Spleen (tissue), 11 donors: ENCODE measurements around the gene ZNF764. TPM values are rescaled to one million over a fixed set of nuclear protein-coding genes. Genes with fewer than 3 reads are reported as not detected.

Experiments used
- DNase-seq: peaks from one replicate; pipeline ENCODE4 v3.0.0-alpha.2; 2020
- H3K27ac ChIP-seq, 8 donors: fragments of 200-600 bp; sonication (generic) in 7 of 8; 1 replicate in 4 of 8; 2 replicates in 4 of 8; pipeline versions ENCODE4 v1.5.0 to v1.8.0; 2016 to 2021; ENCODE audit warnings: inconsistent platforms in 4 of 8, mild to moderate bottlenecking in 4 of 8, moderate library complexity in 1 of 8
- H3K27me3 ChIP-seq, 7 donors: fragments of 200-600 bp; sonication (generic) in 6 of 7; replicated peaks in 1 of 7; 1 replicate in 4 of 7; 2 replicates in 3 of 7; pipeline versions ENCODE4 v1.5.0 to v1.8.0; 2016 to 2021; ENCODE audit warnings: inconsistent platforms in 3 of 7, mild to moderate bottlenecking in 1 of 7
- H3K36me3 ChIP-seq, 6 donors: fragments of 200-600 bp; sonication (generic) in 5 of 6; 1 replicate in 4 of 6; 2 replicates in 2 of 6; pipeline versions ENCODE4 v1.5.0 to v1.8.0; 2016 to 2021; ENCODE audit warnings: inconsistent platforms in 2 of 6
- H3K4me1 ChIP-seq, 6 donors: fragments of 200-600 bp; sonication (generic) in 5 of 6; 1 replicate in 3 of 6; 2 replicates in 3 of 6; pipeline versions ENCODE4 v1.5.0 to v1.8.0; 2016 to 2021; ENCODE audit warnings: inconsistent platforms in 3 of 6
- H3K4me3 ChIP-seq, 8 donors: fragments of 200-600 bp; sonication (generic) in 7 of 8; 1 replicate in 4 of 8; 2 replicates in 4 of 8; pipeline versions ENCODE4 v1.5.0 to v1.8.0; 2016 to 2021; ENCODE audit warnings: inconsistent platforms in 4 of 8, mild to moderate bottlenecking in 4 of 8, moderate library complexity in 2 of 8
- H3K9me3 ChIP-seq, 8 donors: fragments of 200-600 bp; sonication (generic) in 7 of 8; 1 replicate in 4 of 8; 2 replicates in 4 of 8; pipeline versions ENCODE4 v1.5.0 to v1.8.0; 2016 to 2021; ENCODE audit warnings: inconsistent platforms in 4 of 8
- CTCF ChIP-seq, 11 experiments: fragments of 200-600 bp in 7 of 11; fragments of 450-650 bp in 4 of 11; sonication (generic) in 4 of 11; IDR thresholded peaks in 8 of 11; conservative IDR thresholded peaks in 3 of 11; 1 replicate in 7 of 11; 2 replicates in 4 of 11; pipeline versions ENCODE4 v1.4.0 to v1.8.0; 2016 to 2021; ENCODE audit warnings: antibody characterized with exemption in 11 of 11, inconsistent platforms in 4 of 11, mild to moderate bottlenecking in 1 of 11
- POLR2A ChIP-seq, 3 donors: fragments of 450-650 bp; IDR thresholded peaks; one replicate each; pipeline ENCODE4 v1.5.1; 2017; ENCODE audit warnings: antibody characterized with exemption in 3 of 3, mild to moderate bottlenecking in 1 of 3
- POLR2AphosphoS5 ChIP-seq, 3 donors: sonication (generic); formaldehyde crosslinking; IDR thresholded peaks; one replicate each; pipeline ENCODE4 v1.5.1; 2017; ENCODE audit warnings: antibody characterized with exemption in 3 of 3
- WGBS, 5 donors: extraction: QIAGEN DNeasy Blood & Tissue Kit in 3 of 5; methylation state at CpG; one replicate each; pipeline versions ENCODE4 v1.1.5 to v1.1.7; 2013 to 2018; 5-methylcytosine and 5-hydroxymethylcytosine counted together
- intact Hi-C: fragments of 100-400 bp; cut with DNase I; formaldehyde crosslinking; loops from one replicate; pipeline ENCODE4 v1.15.0; 2023; ENCODE audit warnings: low total_unique reads
- polyA plus RNA-seq, 3 donors: library from polyadenylated mRNA; stranded (reverse); fragments of 200-250 nt; gene quantifications; one replicate each; pipeline ENCODE4 v1.2.1, GENCODE V29; 2013
- total RNA-seq, 7 donors: library from RNA; depleted of rRNA in 3 of 7; stranded (reverse); fragments of >200 nt in 3 of 7; fragmentation: NEBNext Ultra II Directional in 4 of 7; extraction: Animal tissue kit (Norgen Biotek cat#: 25700) in 4 of 7; gene quantifications; one replicate each; pipeline versions ENCODE4 v1.1.0 to v1.2.1, GENCODE V29; 2016 to 2021
- donor health status: healthy with polysubstance abuse.
- donor health status: DM: no; HTN: no; CAD: no; lungs with moderate emphysema.
- donor health status: DM: no; HTN: no; CAD: no.
- donor health status: Bipolar disorder and iron deficiency.
- donor health status: healthy.
- donor health status: DM: no; HTN: no; CAD: no.
- donor health status: DM: yes; HTN: yes; CAD: no.

ZNF764 gene
- total and polyA plus RNA-seq, 10 donors, result 3.4 to 18.6 (median 13.2) TPM

DNA sequence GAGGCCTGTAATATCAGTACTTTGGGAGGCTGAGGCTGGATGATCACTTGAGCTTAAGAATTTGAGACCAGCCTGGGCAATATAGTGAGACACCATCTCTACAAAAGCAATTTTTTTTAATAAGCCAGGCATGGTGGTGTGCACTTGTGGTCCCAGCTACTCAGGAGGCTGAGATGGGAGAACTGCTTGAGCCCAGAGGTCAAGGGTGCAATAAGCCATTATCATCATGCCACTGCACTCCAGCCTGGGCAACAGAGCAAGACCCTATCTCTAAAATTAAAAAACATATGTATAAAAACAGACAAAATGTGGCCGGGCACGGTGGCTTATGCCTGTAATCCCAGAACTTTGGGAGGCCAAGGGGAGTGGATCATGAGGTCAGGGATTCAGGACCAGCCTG, 30.5 kb upstream of the ZNF764 start:
- TF ChIP-seq POLR2A (IDR thresholded peaks at IDR 0.05), result no peak
- TF ChIP-seq POLR2AphosphoS5 (IDR thresholded peaks at IDR 0.05), result no peak
- TF ChIP-seq CTCF (IDR thresholded peaks at IDR 0.05 in 8 of 11, conservative IDR thresholded peaks at IDR 0.05 in 3 of 11), result no peak
- Histone ChIP-seq H3K4me1 (peaks cover 10 to 40% (median 28%) of the 10 kb centered on the region in 6 donors), H3K36me3 (peaks cover 0 to 6% (median under 1%) of the 10 kb centered on the region in 6 donors), H3K4me3 (no peak overlapping the region), H3K27ac (no peak overlapping the region), H3K9me3 (no peaks in the 10 kb centered on the region), H3K27me3 (no peaks in the 10 kb centered on the region)
- 93 to 98% (median 95%) methylated on average over 2 of the region's 2 CpGs for WGBS, 5 donors
- intact Hi-C loops, result no loop called here
- DNase-seq, result no peak

- Histone ChIP-seq H3K4me3 (peak within 1 kb of the TSS; percentile 64 to 82 (median 74)), H3K9me3 (no peaks in the 10 kb centered on the region), H3K4me1 (peaks cover 10 to 68% (median 37%) of the 10 kb centered on the region in 6 donors), H3K27me3 (no peaks in the 10 kb centered on the region), H3K27ac (peak within 1 kb of the TSS; percentile 85 to 93 (median 87)), H3K36me3 (peaks cover 0 to 36% (median 24%) of the 10 kb centered on the region in 6 donors)
- DNase-seq, result peak; percentile 95
- intact Hi-C loops, result no loop called here
- TF ChIP-seq POLR2A (IDR thresholded peaks at IDR 0.05) (no peak), CTCF (IDR thresholded peaks at IDR 0.05 in 8 of 11, conservative IDR thresholded peaks at IDR 0.05 in 3 of 11) (peak in 8 of 11 experiments; percentile 26 to 61 (median 47)), POLR2AphosphoS5 (IDR thresholded peaks at IDR 0.05) (peak; percentile 80 to 88 (median 84))
- 0 to 1% (median 1%) methylated on average over 18 to 50 of the region's 50 CpGs for WGBS, 5 donors
Measured at GRCh38 chr16:30585400-30586191, 27.4 kb upstream of the ZNF764 start, which contains the start of gene ZNF785. Gene ZNF785 (minus strand): TSS chr16:30585697. CDS start chr16:30585611, 86 bp downstream.

DNA sequence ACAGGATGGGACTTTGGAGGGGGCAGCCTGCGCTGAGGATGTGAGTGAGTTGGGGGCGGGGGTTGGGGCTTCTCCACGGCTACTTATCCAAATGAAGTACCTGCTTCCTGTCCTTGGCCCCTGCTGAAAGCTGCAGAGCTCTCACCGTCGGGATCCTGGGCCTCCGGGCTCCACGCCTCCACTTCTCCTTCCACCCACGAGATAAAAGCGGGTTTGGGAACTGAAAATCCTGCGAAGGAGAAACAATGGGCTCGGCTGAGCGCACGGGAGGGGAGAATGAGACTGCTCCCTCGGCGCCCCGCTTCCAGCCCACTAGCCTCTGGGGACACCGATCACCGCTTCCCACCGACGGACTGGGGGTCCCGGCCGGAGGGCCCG, 26.8 kb upstream of the ZNF764 start:
- Histone ChIP-seq H3K9me3 (no peaks in the 10 kb centered on the region), H3K4me1 (peaks cover 10 to 68% (median 37%) of the 10 kb centered on the region in 6 donors), H3K36me3 (peaks cover 0 to 40% (median 24%) of the 10 kb centered on the region in 6 donors), H3K27me3 (no peaks in the 10 kb centered on the region), H3K4me3 (peak overlapping the region; percentile 64 to 82 (median 74)), H3K27ac (peak overlapping the region; percentile 85 to 93 (median 87))
- intact Hi-C loops, result no loop called here
- no peak for DNase-seq
- WGBS, 5 donors, result 2 to 6% (median 3%) methylated on average over 10 to 23 of the region's 23 CpGs
- TF ChIP-seq POLR2AphosphoS5 (IDR thresholded peaks at IDR 0.05) (no peak), POLR2A (IDR thresholded peaks at IDR 0.05) (no peak), CTCF (IDR thresholded peaks at IDR 0.05 in 8 of 11, conservative IDR thresholded peaks at IDR 0.05 in 3 of 11) (no peak)
